Nasal cavity respiratory epithelium epithelial cell of viscerocranial mucosa (primary cell): ENCODE results near the gene ZNF600. TPM values are rescaled to one million over a fixed set of nuclear protein-coding genes. Genes with fewer than 3 reads are reported as not detected.

Experiments used
- total RNA-seq: library from RNA; depleted of rRNA; stranded (reverse); fragments of >200 nt; gene quantifications from 2 replicates; pipeline ENCODE4 v1.2.3, GENCODE V29; 2014

Gene ZNF600
- total RNA-seq, result 15.7 and 22.0 TPM in 2 replicates

GRCh38 chr19:52786464-52787354 lies at the start of gene ZNF600:
TSS of gene ZNF600 (minus strand) at chr19:52786791. CDS start at chr19:52778888, 7,903 bp downstream.

GRCh38 chr19:52821204-52821960 lies 34.8 kb upstream of the ZNF600 start, which contains the start of gene ZNF28:
TSS of gene ZNF28 (minus strand) at chr19:52821633. CDS start at chr19:52817958, 3,675 bp downstream.

GRCh38 chr19:52734893-52735661 lies 51.5 kb downstream of the ZNF600 start, which contains the start of gene ZNF611:
TSS of gene ZNF611 (minus strand) at chr19:52735044. CDS start at chr19:52715894, 19,150 bp downstream.

Other genes with a start within 250 kb of the ZNF600 start
- 17.1 and 27.7 TPM in 2 replicates for gene ZNF701, start 216.5 kb downstream of the ZNF600 start, total RNA-seq
- gene ZNF83, start 148.4 kb downstream of the ZNF600 start, total RNA-seq, result 97.4 and 173 TPM in 2 replicates
- 14.0 and 21.4 TPM in 2 replicates for gene ZNF611, start 51.7 kb downstream of the ZNF600 start, total RNA-seq
- gene ZNF28, start 34.8 kb upstream of the ZNF600 start, total RNA-seq, result 57.1 and 73.3 TPM in 2 replicates
- gene ZNF468, start 70.8 kb upstream of the ZNF600 start, total RNA-seq, result 78.6 and 94.8 TPM in 2 replicates
- gene ZNF320, start 110.8 kb upstream of the ZNF600 start, total RNA-seq, result 18.5 and 22.7 TPM in 2 replicates
- 15.7 and 17.1 TPM in 2 replicates for gene ZNF888, start 136.6 kb upstream of the ZNF600 start, total RNA-seq
- 24.3 and 32.6 TPM in 2 replicates for gene ZNF816, start 176.1 kb upstream of the ZNF600 start, total RNA-seq
- gene ERVV-1, start 227.1 kb upstream of the ZNF600 start, total RNA-seq, result not detected in 2 replicates